ENCODE measurements around the gene PJA2.
"Not testable (repeated sequence)": the region's sequence is repeated elsewhere in the genome, so short reads cannot be mapped to it uniquely, and the experiment has no call there.

PJA2 gene

GRCh38 chr5:109421956-109422355 is 12.2 kb upstream of the PJA2 start:
- Histone ChIP-seq H3K27ac (no peak overlapping the region), H3K27me3 (ENCODE audit: insufficient read depth, low read depth, severe bottlenecking) (no peaks in the 10 kb centered on the region), H3K36me3 (no peaks in the 10 kb centered on the region), H3K9me3 (ENCODE audit: severe bottlenecking) (no peaks in the 10 kb centered on the region), H3K4me3 (ENCODE audit: low read depth, low read length) (no peak overlapping the region)
- TF ChIP-seq, protein P1, sequence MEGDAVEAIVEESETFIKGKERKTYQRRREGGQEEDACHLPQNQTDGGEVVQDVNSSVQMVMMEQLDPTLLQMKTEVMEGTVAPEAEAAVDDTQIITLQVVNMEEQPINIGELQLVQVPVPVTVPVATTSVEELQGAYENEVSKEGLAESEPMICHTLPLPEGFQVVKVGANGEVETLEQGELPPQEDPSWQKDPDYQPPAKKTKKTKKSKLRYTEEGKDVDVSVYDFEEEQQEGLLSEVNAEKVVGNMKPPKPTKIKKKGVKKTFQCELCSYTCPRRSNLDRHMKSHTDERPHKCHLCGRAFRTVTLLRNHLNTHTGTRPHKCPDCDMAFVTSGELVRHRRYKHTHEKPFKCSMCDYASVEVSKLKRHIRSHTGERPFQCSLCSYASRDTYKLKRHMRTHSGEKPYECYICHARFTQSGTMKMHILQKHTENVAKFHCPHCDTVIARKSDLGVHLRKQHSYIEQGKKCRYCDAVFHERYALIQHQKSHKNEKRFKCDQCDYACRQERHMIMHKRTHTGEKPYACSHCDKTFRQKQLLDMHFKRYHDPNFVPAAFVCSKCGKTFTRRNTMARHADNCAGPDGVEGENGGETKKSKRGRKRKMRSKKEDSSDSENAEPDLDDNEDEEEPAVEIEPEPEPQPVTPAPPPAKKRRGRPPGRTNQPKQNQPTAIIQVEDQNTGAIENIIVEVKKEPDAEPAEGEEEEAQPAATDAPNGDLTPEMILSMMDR (IDR thresholded peaks at IDR 0.05; ENCODE audit: low read depth, low read length), result no peak
- no peak for DNase-seq

- no peaks in the 10 kb centered on the region for H3K36me3 ChIP-seq
- H3K27me3 ChIP-seq (ENCODE audit: insufficient read depth, low read depth, severe bottlenecking), result no peaks in the 10 kb centered on the region
- DNase-seq, result no peak
- H3K4me3 ChIP-seq (ENCODE audit: low read depth, low read length), result no peak overlapping the region
- TF ChIP-seq, protein P1 (IDR thresholded peaks at IDR 0.05; ENCODE audit: low read depth, low read length), result no peak
- peaks cover 3% of the 10 kb centered on the region for H3K9me3 ChIP-seq (ENCODE audit: severe bottlenecking)
- H3K27ac ChIP-seq, result no peak overlapping the region
Observed at GRCh38 chr5:109418712-109419352, 9.1 kb upstream of the PJA2 start.

DNA sequence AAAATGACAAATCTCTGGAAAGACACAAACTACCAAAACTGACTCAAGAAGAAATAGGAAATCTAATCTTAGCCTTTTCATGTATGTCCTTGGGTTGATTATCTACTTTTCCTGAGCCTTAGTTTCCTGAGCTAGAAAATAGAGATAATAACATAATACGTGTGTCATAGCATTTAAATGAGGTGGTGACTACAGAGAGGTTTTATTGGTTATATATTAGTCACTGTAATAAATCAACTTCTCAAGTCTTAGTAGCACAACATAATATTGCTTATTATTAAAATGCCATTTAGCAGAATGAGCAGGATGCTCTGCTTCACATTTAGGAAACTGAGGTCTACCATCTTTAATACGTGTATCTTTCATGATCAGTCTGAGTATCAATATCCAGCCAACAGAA is 7.1 kb upstream of the PJA2 start:
- TF ChIP-seq, protein P1 (IDR thresholded peaks at IDR 0.05; ENCODE audit: low read depth, low read length), result no peak
- DNase-seq, result no peak
- Histone ChIP-seq H3K27me3 (ENCODE audit: insufficient read depth, low read depth, severe bottlenecking) (no peaks in the 10 kb centered on the region), H3K36me3 (no peaks in the 10 kb centered on the region), H3K9me3 (ENCODE audit: severe bottlenecking) (peaks cover 3% of the 10 kb centered on the region), H3K27ac (no peak overlapping the region), H3K4me3 (ENCODE audit: low read depth, low read length) (no peak overlapping the region)

DNA sequence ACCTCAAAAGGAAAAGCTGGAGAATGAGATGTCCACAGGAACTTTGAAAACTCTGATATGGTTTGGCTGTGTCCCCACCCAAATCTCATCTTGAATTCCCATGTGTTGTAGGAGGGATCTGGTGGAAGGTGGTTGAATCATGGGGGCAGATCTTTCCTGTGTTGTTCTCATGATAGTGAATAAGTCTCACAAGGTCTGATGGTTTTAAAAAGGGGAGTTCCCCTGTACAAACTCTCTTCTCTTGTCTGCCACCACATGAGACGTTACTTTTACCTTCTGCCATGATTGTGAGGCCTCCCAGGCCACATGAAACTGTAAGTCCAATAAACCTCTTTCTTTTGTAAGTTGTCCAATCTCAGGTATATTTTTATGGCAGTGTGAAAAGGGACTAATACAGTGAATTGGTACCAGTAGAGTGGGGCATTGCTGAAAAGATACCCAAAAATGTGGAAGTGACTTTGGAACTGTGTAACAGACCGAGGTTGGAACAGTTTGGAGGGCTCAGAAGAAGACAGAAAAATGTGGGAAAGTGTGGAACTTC is 4.2 kb upstream of the PJA2 start:
- DNase-seq; H3K27ac ChIP-seq; H3K36me3 ChIP-seq; H3K9me3 ChIP-seq (ENCODE audit: severe bottlenecking); H3K27me3 ChIP-seq (ENCODE audit: insufficient read depth, low read depth, severe bottlenecking); H3K4me3 ChIP-seq (ENCODE audit: low read depth, low read length): not testable (repeated sequence)

DNA sequence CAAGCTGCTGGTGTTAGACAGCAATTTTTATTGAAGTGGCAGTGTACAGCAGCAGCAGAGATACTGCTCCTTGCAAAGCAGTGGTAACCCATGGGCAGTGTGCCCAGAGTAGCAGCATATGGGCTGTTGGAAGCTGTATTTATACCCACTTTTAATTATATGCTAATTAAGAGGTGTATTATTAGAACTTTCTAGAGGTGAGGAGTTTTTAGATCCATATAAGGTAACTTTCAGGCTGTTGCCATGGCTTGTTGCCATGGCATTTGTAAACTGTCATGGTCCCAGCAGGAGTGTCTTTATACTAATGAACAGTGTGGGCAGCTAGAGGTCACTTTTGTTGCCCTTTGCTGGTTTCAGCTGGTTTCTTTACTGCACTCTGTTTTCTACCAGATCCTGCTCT is 3.7 kb upstream of the PJA2 start:
- no peak overlapping the region for H3K4me3 ChIP-seq (ENCODE audit: low read depth, low read length)
- H3K27me3 ChIP-seq (ENCODE audit: insufficient read depth, low read depth, severe bottlenecking), result no peaks in the 10 kb centered on the region
- H3K27ac ChIP-seq, result no peak overlapping the region
- H3K9me3 ChIP-seq (ENCODE audit: severe bottlenecking), result peaks cover 3% of the 10 kb centered on the region
- TF ChIP-seq, protein P1 (IDR thresholded peaks at IDR 0.05; ENCODE audit: low read depth, low read length), result no peak
- H3K36me3 ChIP-seq, result no peaks in the 10 kb centered on the region
- no peak for DNase-seq

- Histone ChIP-seq H3K36me3 (no peaks in the 10 kb centered on the region), H3K4me3 (ENCODE audit: low read depth, low read length) (no peak overlapping the region), H3K9me3 (ENCODE audit: severe bottlenecking) (peaks cover 3% of the 10 kb centered on the region), H3K27me3 (ENCODE audit: insufficient read depth, low read depth, severe bottlenecking) (no peaks in the 10 kb centered on the region), H3K27ac (no peak overlapping the region)
- DNase-seq, result no peak
- TF ChIP-seq, protein P1 (IDR thresholded peaks at IDR 0.05; ENCODE audit: low read depth, low read length), result no peak
Observed at GRCh38 chr5:109412981-109413402, 3.2 kb upstream of the PJA2 start.
